DOHH2 (cell line): Measurements from ENCODE around the gene PITPNC1.
"Not testable (repeated sequence)": the region's sequence is repeated elsewhere in the genome, so short reads cannot be mapped to it uniquely, and the experiment has no call there.

ENCODE experiments used
- H3F3A ChIP-seq: fragments of 200-600 bp; sonication (generic), shearing (Covaris generic); 2 replicates; pipeline ENCODE4 v1.6.0; 2016; ENCODE audit warnings: antibody characterized with exemption, mild to moderate bottlenecking; ENCODE audit not compliant: control insufficient read depth, insufficient read depth
- H3K27ac ChIP-seq: fragments of 200-600 bp; sonication (generic); 2 replicates; pipeline ENCODE4 v1.5.1; 2014; ENCODE audit warnings: low read depth, mild to moderate bottlenecking, low read length, moderate library complexity
- H3K27me3 ChIP-seq: fragments of 200-600 bp; sonication (generic); 2 replicates; pipeline ENCODE4 v1.6.1; 2014; ENCODE audit warnings: mild to moderate bottlenecking, low read length, mixed read lengths; ENCODE audit not compliant: control insufficient read depth
- H3K36me3 ChIP-seq: fragments of 200-600 bp; sonication (generic); 2 replicates; pipeline ENCODE4 v1.6.1; 2014; ENCODE audit warnings: mild to moderate bottlenecking, low read length, moderate library complexity, mixed read lengths; ENCODE audit not compliant: control insufficient read depth
- H3K4me1 ChIP-seq: fragments of 200-600 bp; sonication (generic); 2 replicates; pipeline ENCODE4 v1.6.1; 2014; ENCODE audit warnings: mild to moderate bottlenecking, low read length, mixed read lengths; ENCODE audit not compliant: control insufficient read depth
- H3K4me2 ChIP-seq: fragments of 200-600 bp; sonication (generic); 2 replicates; pipeline ENCODE4 v1.6.0; 2014; ENCODE audit warnings: mild to moderate bottlenecking, low read length, moderate library complexity
- H3K4me3 ChIP-seq: fragments of 200-600 bp; sonication (generic); 2 replicates; pipeline ENCODE4 v1.5.1; 2014; ENCODE audit warnings: mild to moderate bottlenecking, low read length, mixed read lengths
- H3K79me2 ChIP-seq: fragments of 200-600 bp; sonication (generic); 2 replicates; pipeline ENCODE4 v1.6.1; 2014; ENCODE audit warnings: mild to moderate bottlenecking, low read length, mixed read lengths; ENCODE audit not compliant: control insufficient read depth
- H3K9me2 ChIP-seq: fragments of 200-600 bp; sonication (generic); replicated peaks from 2 replicates; pipeline ENCODE4 v1.6.1; 2014; ENCODE audit warnings: mild to moderate bottlenecking, low read length, mixed read lengths; ENCODE audit not compliant: control insufficient read depth
- H3K9me3 ChIP-seq: fragments of 200-600 bp; sonication (generic); 2 replicates; pipeline ENCODE4 v1.6.1; 2014; ENCODE audit warnings: antibody characterized with exemption, low read length, mixed read lengths; ENCODE audit not compliant: control insufficient read depth, insufficient read depth
- H4K20me1 ChIP-seq: fragments of 200-600 bp; sonication (generic); 2 replicates; pipeline ENCODE4 v1.6.0; 2014; ENCODE audit warnings: low read depth, mild to moderate bottlenecking, antibody characterized with exemption, low read length, moderate library complexity; ENCODE audit not compliant: control insufficient read depth, insufficient read depth
- EZH2phosphoT487 ChIP-seq: fragments of 200-600 bp; sonication (generic); IDR thresholded peaks from 2 replicates; pipeline ENCODE4 v1.6.1; 2017; ENCODE audit warnings: borderline replicate concordance, mild to moderate bottlenecking, antibody characterized with exemption, low read length, moderate library complexity, mixed read lengths
- TF ChIP-seq, protein P1 (sequence below): fragments of 200-600 bp; sonication (generic); IDR thresholded peaks from one replicate; pipeline ENCODE4 v1.5.1; 2014; ENCODE audit warnings: antibody characterized with exemption, mild to moderate bottlenecking, low read depth, low read length; ENCODE audit not compliant: poor library complexity, severe bottlenecking

The PITPNC1 gene

DNA sequence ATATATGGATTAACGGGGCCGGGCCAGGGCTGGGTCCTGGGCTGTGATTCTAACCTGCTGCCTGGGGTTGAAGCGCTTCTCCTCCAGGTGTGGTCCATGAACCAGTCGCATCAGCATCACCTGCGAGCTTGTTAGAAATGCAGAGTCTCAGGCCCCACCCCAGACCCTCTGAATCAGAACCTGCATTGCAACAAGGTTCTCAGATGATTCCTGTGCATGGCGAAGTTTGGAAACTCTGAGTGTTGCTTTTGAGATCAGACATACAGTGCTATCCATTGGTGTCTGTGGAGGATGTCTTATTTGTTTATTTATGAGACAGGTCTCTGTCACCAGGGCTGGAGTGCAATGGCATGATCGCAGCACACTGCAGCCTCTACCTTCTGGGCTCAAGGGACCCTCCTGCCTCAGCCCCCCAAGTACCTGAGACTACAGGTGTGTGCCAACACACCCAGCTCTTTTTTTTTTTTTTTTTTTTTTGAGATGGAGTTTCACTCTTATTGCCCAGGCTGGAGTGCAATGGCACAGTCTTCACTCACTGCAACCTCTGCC lies 99.8 kb downstream of the PITPNC1 start:
- Histone ChIP-seq H3K27me3 (0 out of 2 replicates have a peak, but pooled peaks cover 2% of the 10 kb centered on the region), H3K27ac (no peak overlapping the region), H3K4me2 (no peak overlapping the region), H4K20me1 (no peaks in the 10 kb centered on the region), H3K4me1 (peaks cover 35% of the 10 kb centered on the region), H3K9me3 (no peaks in the 10 kb centered on the region), H3K4me3 (no peak overlapping the region), H3F3A (0 out of 2 replicates have a peak, but pooled peaks cover 2% of the 10 kb centered on the region), H3K79me2 (no peaks in the 10 kb centered on the region), H3K36me3 (no peaks in the 10 kb centered on the region), H3K9me2 (no peaks in the 10 kb centered on the region)
- TF ChIP-seq, protein P1, sequence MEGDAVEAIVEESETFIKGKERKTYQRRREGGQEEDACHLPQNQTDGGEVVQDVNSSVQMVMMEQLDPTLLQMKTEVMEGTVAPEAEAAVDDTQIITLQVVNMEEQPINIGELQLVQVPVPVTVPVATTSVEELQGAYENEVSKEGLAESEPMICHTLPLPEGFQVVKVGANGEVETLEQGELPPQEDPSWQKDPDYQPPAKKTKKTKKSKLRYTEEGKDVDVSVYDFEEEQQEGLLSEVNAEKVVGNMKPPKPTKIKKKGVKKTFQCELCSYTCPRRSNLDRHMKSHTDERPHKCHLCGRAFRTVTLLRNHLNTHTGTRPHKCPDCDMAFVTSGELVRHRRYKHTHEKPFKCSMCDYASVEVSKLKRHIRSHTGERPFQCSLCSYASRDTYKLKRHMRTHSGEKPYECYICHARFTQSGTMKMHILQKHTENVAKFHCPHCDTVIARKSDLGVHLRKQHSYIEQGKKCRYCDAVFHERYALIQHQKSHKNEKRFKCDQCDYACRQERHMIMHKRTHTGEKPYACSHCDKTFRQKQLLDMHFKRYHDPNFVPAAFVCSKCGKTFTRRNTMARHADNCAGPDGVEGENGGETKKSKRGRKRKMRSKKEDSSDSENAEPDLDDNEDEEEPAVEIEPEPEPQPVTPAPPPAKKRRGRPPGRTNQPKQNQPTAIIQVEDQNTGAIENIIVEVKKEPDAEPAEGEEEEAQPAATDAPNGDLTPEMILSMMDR, result no peak
- TF ChIP-seq EZH2phosphoT487, result no peak

DNA sequence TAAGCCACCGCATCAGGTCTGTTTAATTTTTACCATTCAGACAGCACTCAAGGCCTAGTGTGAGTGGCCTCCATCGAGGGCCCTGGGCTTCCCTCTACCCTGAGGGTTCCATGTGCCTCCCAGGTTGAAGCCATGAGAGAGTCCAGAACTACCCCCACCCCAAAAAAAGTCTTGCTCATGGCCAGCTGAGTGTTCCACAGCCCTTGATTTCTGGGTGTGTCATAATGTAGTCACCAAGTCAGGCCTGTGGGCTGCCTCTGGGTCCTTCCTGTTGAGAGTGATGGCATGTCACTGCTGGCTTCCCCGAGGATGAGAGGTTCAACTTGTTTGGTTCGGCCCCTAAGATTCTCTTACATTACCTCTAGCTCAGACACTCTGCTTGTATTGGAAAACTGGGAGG lies 100.6 kb downstream of the PITPNC1 start:
- H3K9me3 ChIP-seq, result no peaks in the 10 kb centered on the region
- H3K4me3 ChIP-seq, result no peak overlapping the region
- TF ChIP-seq, protein P1, result no peak
- TF ChIP-seq EZH2phosphoT487, result no peak
- no peaks in the 10 kb centered on the region for H3K9me2 ChIP-seq
- H3K27ac ChIP-seq, result no peak overlapping the region
- H3K4me2 ChIP-seq, result no peak overlapping the region
- H3K36me3 ChIP-seq, result no peaks in the 10 kb centered on the region
- 0 out of 2 replicates have a peak, but pooled peaks cover 2% of the 10 kb centered on the region for H3F3A ChIP-seq
- H3K27me3 ChIP-seq, result 0 out of 2 replicates have a peak, but pooled peaks cover 2% of the 10 kb centered on the region
- no peaks in the 10 kb centered on the region for H3K79me2 ChIP-seq
- no peaks in the 10 kb centered on the region for H4K20me1 ChIP-seq
- H3K4me1 ChIP-seq, result peaks cover 36% of the 10 kb centered on the region

DNA sequence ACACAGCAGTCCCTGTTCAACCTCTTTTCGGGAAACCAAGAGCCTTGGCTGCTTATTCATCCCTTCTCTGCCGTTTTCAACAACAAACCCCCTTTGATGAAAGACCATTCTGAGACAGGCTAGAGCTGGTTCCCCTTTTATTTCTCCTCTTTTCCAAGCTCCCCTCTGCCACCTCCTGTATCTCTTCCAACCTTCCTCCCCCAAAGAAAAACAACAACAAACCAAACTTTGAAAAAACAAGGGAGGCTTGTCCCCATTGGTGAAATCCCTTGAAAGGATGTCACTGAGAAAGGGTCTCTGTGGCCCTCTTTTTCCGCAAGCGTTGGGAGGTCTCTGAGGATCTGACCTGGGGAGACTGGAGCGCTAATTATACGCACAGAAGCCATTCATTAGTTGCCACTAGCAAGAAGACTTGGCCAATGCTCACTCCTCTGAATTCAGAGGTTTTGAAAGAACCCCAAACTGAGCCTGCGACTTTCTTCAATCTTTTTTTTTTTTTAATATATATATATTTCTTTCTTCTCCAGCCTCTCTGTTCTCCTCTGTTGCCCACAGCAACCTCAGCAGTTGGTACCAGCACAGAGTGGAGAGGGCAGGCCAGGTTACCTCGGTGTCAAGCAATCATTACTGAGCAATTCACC lies 101.4 kb downstream of the PITPNC1 start:
- H3K4me3 ChIP-seq, result no peak overlapping the region
- TF ChIP-seq EZH2phosphoT487, result no peak
- H3K9me2 ChIP-seq, result no peaks in the 10 kb centered on the region
- H4K20me1 ChIP-seq, result no peaks in the 10 kb centered on the region
- 0 out of 2 replicates have a peak, but pooled peaks cover 2% of the 10 kb centered on the region for H3K27me3 ChIP-seq
- no peaks in the 10 kb centered on the region for H3K79me2 ChIP-seq
- 0 out of 2 replicates have a peak, but pooled peaks cover 2% of the 10 kb centered on the region for H3F3A ChIP-seq
- peaks cover 36% of the 10 kb centered on the region for H3K4me1 ChIP-seq
- no peaks in the 10 kb centered on the region for H3K9me3 ChIP-seq
- no peak overlapping the region for H3K4me2 ChIP-seq
- no peak overlapping the region for H3K27ac ChIP-seq
- no peaks in the 10 kb centered on the region for H3K36me3 ChIP-seq

DNA sequence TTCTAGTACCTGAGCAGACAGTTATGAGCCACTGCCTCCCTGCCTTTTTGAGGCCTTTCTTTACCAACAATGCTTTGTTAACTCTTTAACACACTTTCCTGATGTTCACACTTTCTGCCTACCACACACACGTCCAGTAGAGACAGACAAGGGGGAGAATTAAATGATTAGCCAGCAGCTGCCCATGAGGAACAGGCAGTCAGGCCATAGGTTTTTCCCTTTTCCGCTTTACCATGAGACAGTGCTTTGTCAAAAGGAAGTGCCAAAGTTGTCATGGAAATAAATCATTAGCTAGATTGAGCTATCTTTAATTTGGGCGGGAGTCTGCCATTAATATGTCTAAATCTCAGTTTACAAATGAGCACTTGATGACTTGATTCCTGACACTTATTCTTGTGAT lies 102.1 kb downstream of the PITPNC1 start:
- H4K20me1 ChIP-seq, result no peaks in the 10 kb centered on the region
- no peak overlapping the region for H3K27ac ChIP-seq
- TF ChIP-seq, protein P1, result no peak
- no peak for TF ChIP-seq EZH2phosphoT487
- no peaks in the 10 kb centered on the region for H3K36me3 ChIP-seq
- 0 out of 2 replicates have a peak, but pooled peaks cover 2% of the 10 kb centered on the region for H3K27me3 ChIP-seq
- H3K4me2 ChIP-seq, result no peak overlapping the region
- H3K4me1 ChIP-seq, result peaks cover 36% of the 10 kb centered on the region
- H3F3A ChIP-seq, result 0 out of 2 replicates have a peak, but pooled peaks cover 2% of the 10 kb centered on the region
- H3K9me3 ChIP-seq, result no peaks in the 10 kb centered on the region
- H3K79me2 ChIP-seq, result no peaks in the 10 kb centered on the region
- no peaks in the 10 kb centered on the region for H3K9me2 ChIP-seq
- H3K4me3 ChIP-seq, result no peak overlapping the region

DNA sequence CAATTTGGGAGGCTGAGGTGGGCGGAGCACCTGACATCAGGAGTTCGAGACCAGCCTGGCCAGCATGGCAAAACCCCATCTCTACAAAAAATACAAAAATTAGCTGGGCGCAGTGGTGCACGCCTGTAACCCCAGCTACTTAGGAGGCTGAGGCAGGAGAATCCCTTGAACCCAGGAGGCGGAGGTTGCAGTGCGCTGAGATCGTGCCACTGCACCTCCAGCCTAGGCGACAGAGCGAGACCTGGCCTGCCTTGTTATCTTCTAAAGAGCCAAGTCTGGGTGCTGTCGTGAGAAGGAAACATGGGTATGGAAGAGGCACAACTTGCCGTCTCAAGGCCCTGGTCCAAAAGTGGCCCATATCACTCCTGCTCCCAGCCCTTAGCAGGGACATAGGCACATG lies 103.9 kb downstream of the PITPNC1 start:
- H3K4me2 ChIP-seq, H3K9me3 ChIP-seq, H3F3A ChIP-seq, H3K4me3 ChIP-seq, H3K9me2 ChIP-seq, H3K27ac ChIP-seq, H3K79me2 ChIP-seq, H4K20me1 ChIP-seq, H3K27me3 ChIP-seq, H3K36me3 ChIP-seq: not testable (repeated sequence)
- peaks cover 25% of the 10 kb centered on the region for H3K4me1 ChIP-seq
